GM21423 (cell line): ENCODE results near the gene CAPN10.
"Not testable (repeated sequence)": the region's sequence is repeated elsewhere in the genome, so short reads cannot be mapped to it uniquely, and the experiment has no call there.

Source experiments
- ATAC-seq: cut with Tn5 transposase; IDR thresholded peaks from one replicate; pipeline ENCODE4 v1.9.1; 2021; ENCODE audit warnings: mild to moderate bottlenecking, moderate library complexity; ENCODE audit not compliant: unreplicated experiment

The CAPN10 gene

DNA sequence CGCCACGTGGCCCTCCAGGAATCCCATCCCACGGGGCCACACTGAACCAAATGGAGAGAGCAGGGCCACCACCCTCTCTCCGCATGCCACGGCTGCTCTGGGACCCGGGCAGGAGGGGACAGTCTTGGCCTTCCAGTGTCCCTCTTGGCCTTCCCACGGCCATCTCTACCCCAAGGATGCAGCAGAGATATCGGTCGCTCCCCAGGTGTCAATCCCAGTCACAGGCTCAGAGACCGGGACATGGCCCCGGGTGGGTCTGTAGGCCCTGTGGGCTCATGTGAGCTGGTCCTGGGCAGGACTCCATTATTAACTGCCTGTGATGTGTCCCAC is 15.3 kb downstream of the CAPN10 start:
- no peak for ATAC-seq

DNA sequence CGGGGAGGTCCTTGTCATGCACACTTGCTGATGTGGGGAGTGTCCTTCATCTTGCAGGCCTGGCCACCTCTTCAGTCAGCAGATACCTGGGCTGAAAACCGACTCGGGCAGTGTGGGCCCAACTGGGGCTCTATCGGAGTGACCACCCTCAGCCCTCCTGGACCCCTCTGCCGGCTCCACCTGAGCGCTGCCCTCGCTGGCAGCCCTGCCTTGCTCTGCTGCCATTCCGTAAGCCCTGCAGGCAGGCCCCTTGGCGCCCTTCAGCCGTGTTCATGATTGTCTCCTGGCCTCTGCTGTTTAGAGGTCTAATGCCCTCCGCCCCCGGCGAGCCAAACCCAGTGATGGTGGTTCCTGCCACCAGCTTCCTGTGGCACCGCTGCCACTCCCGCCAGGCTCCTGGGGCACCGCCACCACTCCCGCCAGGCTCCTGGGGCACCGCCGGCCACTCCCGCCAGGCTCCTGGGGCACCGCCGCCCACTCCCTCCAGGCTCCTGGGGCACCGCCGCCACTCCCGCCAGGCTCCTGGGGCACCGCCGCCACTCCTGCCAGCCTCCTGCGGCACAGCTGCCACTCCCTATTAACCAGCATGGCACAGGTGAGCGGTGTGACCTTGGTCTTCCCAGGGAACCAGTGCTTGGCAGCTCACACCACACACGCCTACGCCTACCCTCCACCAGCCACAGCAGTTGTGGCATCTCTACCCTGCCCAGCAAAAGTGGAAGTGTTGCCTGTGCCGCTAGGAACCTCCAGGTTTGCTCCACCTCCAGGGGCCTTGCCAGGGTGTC is 15.9 kb downstream of the CAPN10 start:
- no peak for ATAC-seq

- ATAC-seq = no peak
Observed at GRCh38 chr2:240603081-240603835, 16.7 kb downstream of the CAPN10 start.

GRCh38 chr2:240603846-240604245 is 17.3 kb downstream of the CAPN10 start:
- ATAC-seq = no peak

DNA sequence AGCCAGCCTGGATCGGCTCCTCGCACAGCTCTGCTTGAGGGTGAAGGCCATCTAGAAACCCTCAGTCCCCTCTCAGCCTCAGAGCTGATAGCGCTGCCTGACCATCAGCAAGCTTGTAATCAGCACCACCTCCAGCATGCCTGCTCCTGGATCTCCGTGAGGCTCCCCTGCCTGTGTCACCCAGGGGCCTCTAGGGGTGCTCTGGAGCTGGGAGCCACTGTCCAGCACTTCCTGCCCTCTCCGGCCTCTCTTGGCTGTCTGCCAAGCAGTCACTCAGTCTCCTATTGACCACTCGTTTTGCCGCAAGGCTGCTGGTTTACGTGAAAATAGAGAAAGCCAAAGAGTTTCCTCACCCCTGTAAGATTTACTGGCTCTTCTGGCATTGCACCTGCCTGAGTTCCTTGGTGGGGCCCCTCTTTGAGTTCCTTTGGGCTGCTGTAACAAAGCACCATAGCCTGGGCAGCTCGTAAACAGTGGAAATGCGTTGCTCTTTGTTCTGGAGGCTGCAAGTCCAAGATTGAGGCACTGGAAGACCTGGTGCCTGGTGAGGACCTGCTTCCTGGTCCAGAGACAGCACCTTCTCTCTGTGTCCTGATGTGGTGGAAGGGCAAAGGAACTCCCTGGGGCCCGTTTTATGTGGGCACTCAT is 17.9 kb downstream of the CAPN10 start:
- no peak for ATAC-seq

GRCh38 chr2:240604939-240605716 is 18.6 kb downstream of the CAPN10 start:
- no peak for ATAC-seq

GRCh38 chr2:240605867-240606743 is 19.6 kb downstream of the CAPN10 start:
- no peak for ATAC-seq

DNA sequence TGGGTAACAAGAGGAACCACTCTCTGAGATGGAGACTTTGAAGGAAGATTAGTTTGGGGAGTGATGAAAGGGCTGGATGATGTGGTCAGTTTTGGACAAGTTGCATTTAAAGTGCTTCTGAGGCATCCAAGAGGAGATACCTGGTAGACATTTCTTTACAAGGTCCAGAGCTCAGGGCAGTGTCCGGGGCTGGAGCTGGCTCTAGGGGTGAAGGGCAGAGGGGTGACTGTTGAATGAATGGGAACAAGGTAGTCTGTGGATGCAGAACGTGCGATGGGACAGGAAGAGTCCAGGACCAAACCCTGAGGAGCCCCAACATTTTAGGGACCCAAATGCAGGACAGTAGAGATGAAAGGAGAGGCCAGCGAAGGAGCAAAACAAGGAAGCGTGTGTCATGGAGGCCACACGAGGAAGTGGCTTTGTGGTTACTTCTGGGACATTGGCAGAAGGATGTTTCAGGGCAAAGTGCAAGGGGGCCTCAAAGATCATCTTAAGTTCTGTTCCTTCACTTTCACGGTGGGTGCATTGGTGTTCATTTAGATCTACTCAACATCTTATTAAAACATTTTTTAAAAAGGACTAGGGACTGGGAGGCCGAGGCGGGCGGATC is 25.2 kb downstream of the CAPN10 start:
- no peak for ATAC-seq

GRCh38 chr2:240613781-240614180 is 27.2 kb downstream of the CAPN10 start:
- ATAC-seq = no peak

DNA sequence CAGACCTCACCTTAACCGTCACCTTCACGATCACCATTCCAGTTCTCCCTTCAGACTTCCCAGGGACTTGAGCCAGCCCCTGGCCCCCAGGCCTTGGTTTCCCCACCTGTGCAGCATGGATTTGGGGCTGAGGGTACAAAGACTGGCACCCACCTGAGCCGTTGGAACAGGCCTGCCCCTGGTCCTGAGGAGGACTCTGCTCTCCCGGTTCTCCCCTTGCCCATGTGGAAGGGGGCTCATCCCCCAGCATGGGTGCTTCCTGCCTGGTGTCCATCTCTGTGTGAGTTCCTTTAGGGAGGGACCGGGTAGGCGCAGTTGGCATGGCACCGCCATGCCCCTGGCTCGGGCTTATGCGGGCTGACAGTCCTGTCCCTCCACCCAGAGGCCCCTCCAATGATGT is 27.9 kb downstream of the CAPN10 start:
- ATAC-seq = no peak

DNA sequence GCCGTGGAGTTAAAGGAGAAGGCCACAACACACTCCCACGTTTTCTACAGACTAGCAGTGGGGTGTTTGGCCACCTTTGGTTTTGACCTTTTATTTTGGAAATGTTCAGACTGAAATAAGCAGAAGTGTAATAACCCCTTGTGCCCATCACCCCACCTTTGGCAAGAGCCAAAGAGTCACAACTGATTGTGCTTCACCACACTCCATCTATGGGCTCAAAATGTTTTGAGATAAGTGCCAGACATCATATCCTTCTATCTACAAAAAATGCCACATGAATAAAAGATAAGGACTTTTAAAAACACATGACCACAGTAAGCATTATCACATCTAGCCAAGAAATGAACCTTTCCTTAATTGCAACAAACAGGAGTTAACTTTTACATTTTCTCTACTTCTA is 28.9 kb downstream of the CAPN10 start:
- ATAC-seq = no peak

- ATAC-seq = no peak
Observed at GRCh38 chr2:240615820-240616547, 29.4 kb downstream of the CAPN10 start.

GRCh38 chr2:240616860-240617666 is 30.5 kb downstream of the CAPN10 start:
- not testable (repeated sequence) for ATAC-seq

- ATAC-seq = no peak
Observed at GRCh38 chr2:240618776-240619175, 32.2 kb downstream of the CAPN10 start.

- no peak for ATAC-seq
Observed at GRCh38 chr2:240619506-240620148, 33.1 kb downstream of the CAPN10 start.

DNA sequence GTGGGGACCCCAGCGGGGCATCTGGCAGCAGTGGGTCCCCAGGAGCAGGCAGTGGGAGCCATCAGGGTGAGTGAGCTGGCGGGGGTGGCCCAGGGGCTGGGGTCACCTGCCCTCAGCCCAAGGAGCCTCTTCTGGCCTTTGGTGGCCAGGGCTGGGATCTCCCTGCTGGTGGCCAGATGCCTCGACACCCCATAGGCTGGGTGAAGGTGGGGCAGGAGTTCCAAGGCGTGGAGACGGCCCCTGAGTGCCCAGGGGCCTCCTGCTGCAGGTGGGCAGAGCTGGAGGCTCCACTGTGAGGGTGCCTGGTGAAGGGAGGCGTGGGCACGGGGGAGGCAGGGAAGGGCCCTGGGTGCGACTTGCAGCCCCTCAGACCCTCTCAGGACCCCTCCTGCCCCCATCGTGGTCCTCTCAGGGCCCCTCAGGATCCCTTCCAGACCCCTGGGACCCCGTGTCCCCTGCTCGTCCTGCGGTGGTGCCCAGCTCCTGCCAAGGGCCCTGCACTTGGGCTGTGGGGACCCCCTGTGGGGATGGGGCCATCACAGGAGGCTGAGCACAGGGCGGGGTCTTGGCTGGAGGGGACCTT is 33.7 kb downstream of the CAPN10 start:
- ATAC-seq = no peak

- no peak for ATAC-seq
Observed at GRCh38 chr2:240620859-240621258, 34.3 kb downstream of the CAPN10 start.

GRCh38 chr2:240622060-240622411 is 35.5 kb downstream of the CAPN10 start:
- no peak for ATAC-seq
